ENCODE measurements around the gene CRPPA.

- no peak for TF ChIP-seq EZH2phosphoT487 (IDR thresholded peaks at IDR 0.05; ENCODE audit: low read depth, severe bottlenecking, unreplicated experiment)
- TF ChIP-seq, protein P1, sequence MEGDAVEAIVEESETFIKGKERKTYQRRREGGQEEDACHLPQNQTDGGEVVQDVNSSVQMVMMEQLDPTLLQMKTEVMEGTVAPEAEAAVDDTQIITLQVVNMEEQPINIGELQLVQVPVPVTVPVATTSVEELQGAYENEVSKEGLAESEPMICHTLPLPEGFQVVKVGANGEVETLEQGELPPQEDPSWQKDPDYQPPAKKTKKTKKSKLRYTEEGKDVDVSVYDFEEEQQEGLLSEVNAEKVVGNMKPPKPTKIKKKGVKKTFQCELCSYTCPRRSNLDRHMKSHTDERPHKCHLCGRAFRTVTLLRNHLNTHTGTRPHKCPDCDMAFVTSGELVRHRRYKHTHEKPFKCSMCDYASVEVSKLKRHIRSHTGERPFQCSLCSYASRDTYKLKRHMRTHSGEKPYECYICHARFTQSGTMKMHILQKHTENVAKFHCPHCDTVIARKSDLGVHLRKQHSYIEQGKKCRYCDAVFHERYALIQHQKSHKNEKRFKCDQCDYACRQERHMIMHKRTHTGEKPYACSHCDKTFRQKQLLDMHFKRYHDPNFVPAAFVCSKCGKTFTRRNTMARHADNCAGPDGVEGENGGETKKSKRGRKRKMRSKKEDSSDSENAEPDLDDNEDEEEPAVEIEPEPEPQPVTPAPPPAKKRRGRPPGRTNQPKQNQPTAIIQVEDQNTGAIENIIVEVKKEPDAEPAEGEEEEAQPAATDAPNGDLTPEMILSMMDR (IDR thresholded peaks at IDR 0.05; ENCODE audit: poor library complexity): no peak
These were observed 26.5 kb upstream of the CRPPA start for GRCh38 chr7:16447876-16448275.
